Measurements from ENCODE around the gene TGFBRAP1.

DNA sequence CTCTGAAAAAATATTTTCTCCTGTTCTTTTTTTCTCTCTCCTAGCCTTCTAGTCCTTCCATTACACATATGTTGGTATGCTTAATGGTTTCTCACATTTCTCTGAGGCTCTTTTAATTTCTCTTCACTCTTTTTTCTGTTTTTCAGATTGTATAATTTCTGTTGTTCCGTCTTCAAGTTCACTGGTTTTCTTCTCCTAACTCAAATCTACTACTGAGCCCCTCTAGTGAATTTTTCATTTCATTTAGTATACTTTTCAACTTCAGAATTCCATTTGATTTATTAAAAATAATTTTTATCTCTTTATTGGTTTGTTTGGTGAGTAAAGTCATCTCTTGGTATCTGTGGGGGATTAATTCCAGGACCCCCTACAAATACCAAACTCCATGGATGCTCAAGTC lies 27.6 kb upstream of the TGFBRAP1 start:
- TF ChIP-seq, protein P1, sequence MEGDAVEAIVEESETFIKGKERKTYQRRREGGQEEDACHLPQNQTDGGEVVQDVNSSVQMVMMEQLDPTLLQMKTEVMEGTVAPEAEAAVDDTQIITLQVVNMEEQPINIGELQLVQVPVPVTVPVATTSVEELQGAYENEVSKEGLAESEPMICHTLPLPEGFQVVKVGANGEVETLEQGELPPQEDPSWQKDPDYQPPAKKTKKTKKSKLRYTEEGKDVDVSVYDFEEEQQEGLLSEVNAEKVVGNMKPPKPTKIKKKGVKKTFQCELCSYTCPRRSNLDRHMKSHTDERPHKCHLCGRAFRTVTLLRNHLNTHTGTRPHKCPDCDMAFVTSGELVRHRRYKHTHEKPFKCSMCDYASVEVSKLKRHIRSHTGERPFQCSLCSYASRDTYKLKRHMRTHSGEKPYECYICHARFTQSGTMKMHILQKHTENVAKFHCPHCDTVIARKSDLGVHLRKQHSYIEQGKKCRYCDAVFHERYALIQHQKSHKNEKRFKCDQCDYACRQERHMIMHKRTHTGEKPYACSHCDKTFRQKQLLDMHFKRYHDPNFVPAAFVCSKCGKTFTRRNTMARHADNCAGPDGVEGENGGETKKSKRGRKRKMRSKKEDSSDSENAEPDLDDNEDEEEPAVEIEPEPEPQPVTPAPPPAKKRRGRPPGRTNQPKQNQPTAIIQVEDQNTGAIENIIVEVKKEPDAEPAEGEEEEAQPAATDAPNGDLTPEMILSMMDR (IDR thresholded peaks at IDR 0.05; ENCODE audit: poor library complexity) = no peak
- no peak for TF ChIP-seq EZH2 (IDR thresholded peaks at IDR 0.05; ENCODE audit: borderline replicate concordance)

Measured in hepatocyte (in vitro differentiated cells).